Fibroblast of the aortic adventitia (primary cell): ENCODE measurements around the gene TMEM140. TPM values are rescaled to one million over a fixed set of nuclear protein-coding genes. Genes with fewer than 3 reads are reported as not detected.
A peak's percentile ranks its signal among the peaks of the same experiment; 100 is the strongest.

ENCODE experiments used
- DNase-seq: peaks from one replicate; pipeline ENCODE4 v3.0.0-alpha.2; 2010; ENCODE audit warnings: low read depth
- H3K4me3 ChIP-seq: 2 replicates; pipeline ENCODE4 v1.5.1; 2011; ENCODE audit warnings: low read depth, mild to moderate bottlenecking, control low read depth, low read length, moderate library complexity
- CTCF ChIP-seq: IDR thresholded peaks from 2 replicates; pipeline ENCODE4 v1.5.1; 2011; ENCODE audit warnings: mild to moderate bottlenecking, low read length, control low read depth, inconsistent platforms; ENCODE audit not compliant: insufficient read depth
- total RNA-seq: library from RNA; depleted of rRNA; stranded (reverse); fragments of >200 nt; gene quantifications from 2 replicates; pipeline ENCODE4 v1.2.3, GENCODE V29; 2012; ENCODE audit warnings: low replicate concordance

TMEM140 gene
- total RNA-seq, 1 donor: 9.7 TPM

- H3K4me3 ChIP-seq: no peak overlapping the region
- DNase-seq: no peak
- no peak for TF ChIP-seq CTCF
Observed at GRCh38 chr7:135186841-135187253, 39.0 kb downstream of the TMEM140 start.

- no peak for DNase-seq
- no peak overlapping the region for H3K4me3 ChIP-seq
- no peak for TF ChIP-seq CTCF
Observed at GRCh38 chr7:135188298-135188984, 40.6 kb downstream of the TMEM140 start.

GRCh38 chr7:135189221-135189662, 41.4 kb downstream of the TMEM140 start:
- no peak for TF ChIP-seq CTCF
- DNase-seq: no peak
- no peak overlapping the region for H3K4me3 ChIP-seq

- no peak overlapping the region for H3K4me3 ChIP-seq
- peak; percentile 57 for DNase-seq
- no peak for TF ChIP-seq CTCF
Observed at GRCh38 chr7:135189961-135190360, 42.1 kb downstream of the TMEM140 start.

GRCh38 chr7:135190703-135191102, 42.8 kb downstream of the TMEM140 start:
- DNase-seq: no peak
- H3K4me3 ChIP-seq: no peak overlapping the region
- TF ChIP-seq CTCF: no peak

- TF ChIP-seq CTCF: no peak
- no peak for DNase-seq
Observed at GRCh38 chr7:135192914-135193536, 45.2 kb downstream of the TMEM140 start.

More at GRCh38 chr7:135192914-135193536, 45.2 kb downstream of the TMEM140 start:
- H3K4me3 ChIP-seq: no peak overlapping the region
